Measurements from ENCODE around the gene NIPAL3.

Gene NIPAL3

DNA sequence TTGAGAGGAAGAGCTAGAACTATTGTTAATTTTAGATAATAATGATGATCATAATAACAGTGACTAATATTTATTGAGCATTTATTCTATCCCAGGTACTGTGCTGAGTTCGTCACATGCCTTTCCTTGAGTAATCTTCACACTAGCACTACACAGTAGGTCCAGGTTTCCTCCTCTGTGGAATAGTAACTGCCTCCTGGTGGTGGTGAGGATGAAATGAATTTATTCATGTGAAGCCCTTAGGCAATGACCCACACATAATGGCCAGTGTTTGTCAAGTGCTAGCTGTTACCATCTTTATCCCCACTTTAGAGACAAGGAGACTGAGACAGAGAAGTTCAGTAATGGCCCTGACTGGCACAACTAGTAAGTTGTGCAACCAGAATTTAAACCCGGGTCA, 5.9 kb downstream of the NIPAL3 start:
- TF ChIP-seq, protein P1, sequence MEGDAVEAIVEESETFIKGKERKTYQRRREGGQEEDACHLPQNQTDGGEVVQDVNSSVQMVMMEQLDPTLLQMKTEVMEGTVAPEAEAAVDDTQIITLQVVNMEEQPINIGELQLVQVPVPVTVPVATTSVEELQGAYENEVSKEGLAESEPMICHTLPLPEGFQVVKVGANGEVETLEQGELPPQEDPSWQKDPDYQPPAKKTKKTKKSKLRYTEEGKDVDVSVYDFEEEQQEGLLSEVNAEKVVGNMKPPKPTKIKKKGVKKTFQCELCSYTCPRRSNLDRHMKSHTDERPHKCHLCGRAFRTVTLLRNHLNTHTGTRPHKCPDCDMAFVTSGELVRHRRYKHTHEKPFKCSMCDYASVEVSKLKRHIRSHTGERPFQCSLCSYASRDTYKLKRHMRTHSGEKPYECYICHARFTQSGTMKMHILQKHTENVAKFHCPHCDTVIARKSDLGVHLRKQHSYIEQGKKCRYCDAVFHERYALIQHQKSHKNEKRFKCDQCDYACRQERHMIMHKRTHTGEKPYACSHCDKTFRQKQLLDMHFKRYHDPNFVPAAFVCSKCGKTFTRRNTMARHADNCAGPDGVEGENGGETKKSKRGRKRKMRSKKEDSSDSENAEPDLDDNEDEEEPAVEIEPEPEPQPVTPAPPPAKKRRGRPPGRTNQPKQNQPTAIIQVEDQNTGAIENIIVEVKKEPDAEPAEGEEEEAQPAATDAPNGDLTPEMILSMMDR (IDR thresholded peaks at IDR 0.05; ENCODE audit: low read depth, low read length): no peak
- no peak overlapping the region for H3K4me3 ChIP-seq (ENCODE audit: low read depth, low read length)

DNA sequence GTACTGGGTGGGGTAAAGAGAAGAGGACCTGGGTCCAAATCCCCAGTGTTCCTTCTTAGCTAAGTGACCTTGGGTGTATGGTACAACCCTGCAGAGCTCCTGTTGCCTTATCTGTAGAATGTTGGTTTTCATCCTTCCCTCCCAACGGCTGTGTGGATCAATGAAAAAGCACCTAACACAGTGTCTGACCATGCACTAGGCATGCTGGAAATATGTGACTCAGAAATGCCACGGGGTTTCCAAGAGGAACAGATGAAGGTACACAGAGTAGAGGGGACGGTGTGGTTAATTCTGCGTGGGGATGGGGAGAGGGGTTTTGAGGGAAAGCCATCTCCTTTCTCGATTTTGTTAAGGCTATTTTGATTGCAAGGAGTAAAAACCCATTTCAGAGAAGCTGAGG, 8.6 kb downstream of the NIPAL3 start:
- H3K4me3 ChIP-seq (ENCODE audit: low read depth, low read length): no peak overlapping the region
- TF ChIP-seq, protein P1 (IDR thresholded peaks at IDR 0.05; ENCODE audit: low read depth, low read length): no peak

DNA sequence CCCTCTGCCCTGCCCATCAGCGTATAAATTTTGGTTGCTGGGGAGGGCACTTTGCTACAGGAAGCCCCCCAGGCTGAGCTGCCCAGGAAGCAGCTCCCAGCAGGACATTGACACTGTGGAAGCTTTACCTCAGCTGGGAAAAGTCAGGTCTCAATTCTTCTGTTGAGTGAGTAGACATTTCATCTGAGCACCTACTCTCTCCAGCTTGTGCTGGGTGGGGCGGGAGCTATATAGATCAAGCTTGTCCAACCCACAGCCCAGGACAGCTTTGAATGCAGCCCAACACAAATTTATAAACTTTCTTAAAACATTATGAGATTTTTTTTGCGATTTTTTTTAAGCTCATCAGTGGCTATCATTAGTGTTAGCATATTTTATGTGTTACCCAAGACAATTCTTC, 9.4 kb downstream of the NIPAL3 start:
- no peak overlapping the region for H3K4me3 ChIP-seq (ENCODE audit: low read depth, low read length)
- TF ChIP-seq, protein P1 (IDR thresholded peaks at IDR 0.05; ENCODE audit: low read depth, low read length): no peak

DNA sequence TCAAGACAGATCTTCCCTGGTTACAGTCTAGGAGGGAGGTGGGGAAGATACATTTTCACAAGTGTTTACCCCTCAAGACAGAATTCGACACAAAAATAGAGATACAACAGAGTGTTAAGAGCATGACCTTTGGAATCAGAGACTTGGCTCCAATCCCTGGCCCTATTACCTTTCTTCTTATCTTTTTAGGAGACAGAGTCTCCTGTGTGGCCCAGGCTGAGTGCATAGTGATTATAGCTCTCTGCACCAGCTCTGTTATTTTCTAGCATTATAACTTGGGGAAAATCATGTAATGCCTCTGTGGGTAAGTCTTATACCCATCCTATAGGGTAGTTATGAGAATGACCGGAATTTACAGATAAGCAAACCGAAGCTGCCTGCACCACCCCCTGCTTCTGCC, 9.8 kb downstream of the NIPAL3 start:
- TF ChIP-seq, protein P1 (IDR thresholded peaks at IDR 0.05; ENCODE audit: low read depth, low read length): no peak
- H3K4me3 ChIP-seq (ENCODE audit: low read depth, low read length): no peak overlapping the region

DNA sequence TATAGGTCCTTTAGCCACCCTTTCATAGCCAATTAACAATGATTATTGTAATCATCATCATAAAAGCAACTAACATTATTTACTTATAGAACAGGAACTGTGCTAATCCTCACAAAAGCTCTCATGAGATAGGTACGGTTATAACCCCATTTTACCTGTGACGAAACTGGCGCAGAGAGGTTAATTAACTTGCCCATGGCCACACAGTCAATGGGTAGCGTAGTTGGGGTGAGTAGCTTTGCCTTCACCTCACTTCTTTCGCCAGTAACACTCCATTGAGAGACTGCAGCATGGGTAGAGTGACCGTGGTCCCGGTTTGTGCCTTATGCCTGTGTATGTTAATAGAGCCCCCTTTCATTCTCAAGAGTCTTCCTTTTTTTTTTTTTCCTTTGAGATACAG, 10.3 kb downstream of the NIPAL3 start:
- TF ChIP-seq, protein P1 (IDR thresholded peaks at IDR 0.05; ENCODE audit: low read depth, low read length): no peak
- H3K4me3 ChIP-seq (ENCODE audit: low read depth, low read length): no peak overlapping the region

DNA sequence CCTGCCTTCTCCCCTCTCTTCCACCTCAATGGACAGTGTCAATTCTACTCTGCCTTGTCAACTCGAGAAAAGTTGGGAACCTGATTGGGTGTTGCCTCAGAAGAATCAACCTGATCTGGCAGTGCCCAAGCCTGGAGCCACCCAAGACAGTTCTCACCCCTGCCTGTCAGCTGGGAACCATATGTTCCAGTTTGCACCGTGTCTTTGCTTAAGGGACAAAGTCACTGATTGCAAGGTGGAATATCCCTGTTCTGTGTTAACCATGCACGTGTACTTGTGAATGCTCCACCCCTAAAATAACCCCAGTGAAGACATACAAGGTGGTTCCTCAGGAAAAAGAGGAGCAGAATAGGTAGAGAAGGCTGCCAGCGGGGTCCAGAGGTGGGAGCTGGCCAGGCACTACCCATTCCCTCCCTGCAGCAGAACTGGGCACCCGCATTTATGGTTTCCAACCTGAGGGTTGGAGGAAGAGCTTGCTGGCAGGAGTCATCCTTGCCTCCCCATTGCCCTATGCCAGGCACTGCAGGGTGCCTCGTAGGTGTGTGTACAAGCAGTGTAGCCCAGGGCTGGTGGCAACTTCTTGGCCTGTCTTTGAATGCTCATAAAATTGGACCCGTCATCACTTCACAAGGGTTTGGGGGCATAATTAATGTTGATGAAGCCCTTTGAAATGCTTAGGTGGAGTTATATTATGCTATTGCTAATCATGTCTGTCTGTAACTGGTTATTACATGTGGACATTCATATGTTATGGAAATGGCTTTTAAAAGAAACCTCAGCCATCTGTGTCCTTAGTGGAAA, 11.3 kb downstream of the NIPAL3 start:
- TF ChIP-seq, protein P1 (IDR thresholded peaks at IDR 0.05; ENCODE audit: low read depth, low read length): no peak
- H3K4me3 ChIP-seq (ENCODE audit: low read depth, low read length): no peak overlapping the region

DNA sequence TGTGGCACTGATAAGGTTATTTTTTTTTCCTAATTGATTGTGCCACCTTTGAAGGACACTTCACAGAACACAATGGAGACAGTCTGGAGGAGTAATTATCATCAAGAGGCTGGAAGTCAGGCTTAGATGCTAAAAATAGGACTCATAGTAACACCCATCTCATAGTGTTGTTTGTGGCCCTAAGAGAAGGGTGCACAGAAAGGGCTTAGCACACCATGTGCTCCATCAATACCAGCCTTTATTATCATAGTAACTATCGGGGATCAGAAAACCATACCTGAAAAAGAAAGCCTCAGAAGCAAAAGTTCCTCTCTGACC, 11.9 kb downstream of the NIPAL3 start:
- no peak overlapping the region for H3K4me3 ChIP-seq (ENCODE audit: low read depth, low read length)
- TF ChIP-seq, protein P1 (IDR thresholded peaks at IDR 0.05; ENCODE audit: low read depth, low read length): no peak
